Vagina (tissue), 2 donors: ENCODE data around the gene UBE2O. TPM values are rescaled to one million over a fixed set of nuclear protein-coding genes. Genes with fewer than 3 reads are reported as not detected.

Experiments used
- DNase-seq, 2 donors: peaks; one replicate each; pipeline ENCODE4 v3.0.0-alpha.2; 2017; ENCODE audit errors: extremely low spot score in 2 of 2
- H3K27ac ChIP-seq: fragments of 200-600 bp; sonication (generic); one replicate; pipeline ENCODE4 v1.5.1; 2019
- H3K27me3 ChIP-seq: fragments of 200-600 bp; sonication (generic); one replicate; pipeline ENCODE4 v1.5.1; 2019
- H3K36me3 ChIP-seq, 2 donors: fragments of 200-600 bp; sonication (generic); one replicate each; pipeline ENCODE4 v1.5.1; 2017 to 2019
- H3K4me1 ChIP-seq: fragments of 200-600 bp; sonication (generic); one replicate; pipeline ENCODE4 v1.5.1; 2019
- H3K4me3 ChIP-seq, 2 donors: fragments of 200-600 bp; sonication (generic); 1 replicate in 1 of 2; 2 replicates in 1 of 2; pipeline ENCODE4 v1.5.1; 2016 to 2019
- H3K9me3 ChIP-seq: fragments of 200-600 bp; sonication (generic); one replicate; pipeline ENCODE4 v1.5.1; 2019
- POLR2A ChIP-seq, 2 donors: fragments of 450-650 bp; IDR thresholded peaks; one replicate each; pipeline ENCODE4 v1.6.1; 2017; ENCODE audit warnings: antibody characterized with exemption in 2 of 2, mild to moderate bottlenecking in 2 of 2, moderate library complexity in 2 of 2
- POLR2AphosphoS5 ChIP-seq, 2 donors: sonication (generic); formaldehyde crosslinking; IDR thresholded peaks; one replicate each; pipeline ENCODE4 v1.9.0; 2017; ENCODE audit warnings: antibody characterized with exemption in 2 of 2, mild to moderate bottlenecking in 2 of 2, low read depth in 1 of 2; ENCODE audit not compliant: insufficient read depth in 1 of 2
- intact Hi-C: fragments of 100-400 bp; cut with DNase I; formaldehyde crosslinking; loops from one replicate; pipeline ENCODE4 v1.15.1; 2023
- total RNA-seq: library from RNA; depleted of rRNA; stranded (reverse); fragments of >200 nt; gene quantifications from one replicate; pipeline ENCODE4 v1.2.3, GENCODE V29; 2016
- TF ChIP-seq, protein P1 (sequence below), 3 experiments: fragments of 450-650 bp in 2 of 3; fragments of 200-600 bp in 1 of 3; sonication (generic) in 1 of 3; IDR thresholded peaks; one replicate each; pipeline ENCODE4 v1.5.1; 2017 to 2019; ENCODE audit warnings: antibody characterized with exemption in 3 of 3, mild to moderate bottlenecking in 2 of 3, moderate library complexity in 2 of 3

Gene UBE2O
- total RNA-seq, 1 donor from 2014 or later, result 29.7 TPM

DNA sequence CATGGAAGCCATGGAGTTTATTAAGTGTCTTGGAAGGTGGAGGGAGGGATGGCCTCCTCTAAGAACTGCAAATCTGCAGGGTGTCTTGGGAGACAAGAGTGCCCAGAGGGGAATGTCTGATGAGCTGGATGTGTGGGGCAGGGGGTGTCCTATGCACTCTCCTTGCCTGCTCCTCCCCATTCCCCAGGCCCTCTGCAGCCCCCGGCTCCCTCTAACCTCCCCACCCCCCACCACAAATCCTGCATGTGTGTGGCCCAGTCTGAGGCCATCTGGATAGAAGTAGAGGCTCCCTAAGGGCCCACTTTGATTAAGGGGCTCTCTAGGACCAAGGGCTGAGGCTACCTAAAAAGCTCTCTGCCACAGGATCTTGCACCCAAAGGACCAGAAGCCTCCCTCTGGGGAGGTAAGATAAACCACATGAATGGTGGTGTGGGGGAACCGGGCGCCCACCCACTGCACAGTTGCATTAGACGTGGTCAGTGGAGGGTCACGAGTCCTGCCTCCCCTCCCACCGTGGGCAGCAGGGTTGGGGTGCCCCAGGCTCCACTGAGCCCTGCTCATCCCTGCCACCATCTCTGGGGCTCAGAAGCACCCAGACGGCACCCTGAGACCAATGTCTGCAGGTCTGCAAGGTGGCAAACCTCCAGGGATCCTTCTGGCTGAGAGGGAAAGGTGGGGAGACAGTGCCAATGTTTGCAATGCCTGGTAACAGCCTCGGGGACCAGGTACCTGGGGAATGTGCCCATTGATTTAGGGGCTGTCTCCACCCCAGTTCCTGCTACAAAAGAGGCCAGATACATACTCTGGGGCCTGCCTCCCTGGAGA is 15.1 kb upstream of the UBE2O start:
- H3K9me3 ChIP-seq, result no peaks in the 10 kb centered on the region
- peaks cover 0 to 11% of the 10 kb centered on the region in 2 donors for H3K36me3 ChIP-seq
- H3K27me3 ChIP-seq, result no peaks in the 10 kb centered on the region
- no peaks in the 10 kb centered on the region for H3K4me1 ChIP-seq
- TF ChIP-seq POLR2AphosphoS5 (IDR thresholded peaks at IDR 0.05; ENCODE audit: insufficient read depth in 1 of 2, low read depth in 1 of 2) (no peak), POLR2A (IDR thresholded peaks at IDR 0.05) (no peak)
- no peak overlapping the region for H3K4me3 ChIP-seq
- H3K27ac ChIP-seq, result no peak overlapping the region
- intact Hi-C loops, result loop anchor here (10.0 kb wide), 1 partner anchor 77 kb away; the partner anchor contains the start of gene PRCD
- no peak for DNase-seq

DNA sequence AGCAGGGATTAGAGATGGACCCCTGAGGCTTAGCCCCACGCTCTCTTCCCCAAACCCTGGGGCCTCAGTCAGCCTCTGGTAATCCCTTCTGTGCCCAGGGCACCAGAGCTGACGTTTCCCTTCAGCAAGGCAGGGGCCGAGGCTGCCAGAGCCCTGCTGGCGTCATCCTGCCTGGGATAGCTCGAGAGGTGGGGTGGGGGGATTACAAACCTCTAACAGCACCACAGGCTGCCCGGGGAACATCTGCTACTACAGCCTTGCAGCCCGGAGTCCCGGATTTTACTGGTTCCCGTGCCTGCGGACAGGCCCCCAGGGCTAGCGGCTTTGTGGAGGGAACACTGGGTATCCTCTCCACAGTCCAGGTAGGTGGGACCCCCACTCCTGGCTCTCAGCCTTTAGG is 14.4 kb upstream of the UBE2O start, which contains the start of gene AANAT:
TSS of gene AANAT (plus strand) at position 238 of the 400 bp plus-strand sequence. CDS start 1,144 bp downstream, outside the sequence.
- TF ChIP-seq POLR2AphosphoS5 (IDR thresholded peaks at IDR 0.05; ENCODE audit: insufficient read depth in 1 of 2, low read depth in 1 of 2), result no peak
- TF ChIP-seq, protein P1, sequence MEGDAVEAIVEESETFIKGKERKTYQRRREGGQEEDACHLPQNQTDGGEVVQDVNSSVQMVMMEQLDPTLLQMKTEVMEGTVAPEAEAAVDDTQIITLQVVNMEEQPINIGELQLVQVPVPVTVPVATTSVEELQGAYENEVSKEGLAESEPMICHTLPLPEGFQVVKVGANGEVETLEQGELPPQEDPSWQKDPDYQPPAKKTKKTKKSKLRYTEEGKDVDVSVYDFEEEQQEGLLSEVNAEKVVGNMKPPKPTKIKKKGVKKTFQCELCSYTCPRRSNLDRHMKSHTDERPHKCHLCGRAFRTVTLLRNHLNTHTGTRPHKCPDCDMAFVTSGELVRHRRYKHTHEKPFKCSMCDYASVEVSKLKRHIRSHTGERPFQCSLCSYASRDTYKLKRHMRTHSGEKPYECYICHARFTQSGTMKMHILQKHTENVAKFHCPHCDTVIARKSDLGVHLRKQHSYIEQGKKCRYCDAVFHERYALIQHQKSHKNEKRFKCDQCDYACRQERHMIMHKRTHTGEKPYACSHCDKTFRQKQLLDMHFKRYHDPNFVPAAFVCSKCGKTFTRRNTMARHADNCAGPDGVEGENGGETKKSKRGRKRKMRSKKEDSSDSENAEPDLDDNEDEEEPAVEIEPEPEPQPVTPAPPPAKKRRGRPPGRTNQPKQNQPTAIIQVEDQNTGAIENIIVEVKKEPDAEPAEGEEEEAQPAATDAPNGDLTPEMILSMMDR (IDR thresholded peaks at IDR 0.05), result no peak
- H3K27me3 ChIP-seq, result no peaks in the 10 kb centered on the region
- peaks cover 0 to 6% of the 10 kb centered on the region in 2 donors for H3K36me3 ChIP-seq
- H3K4me1 ChIP-seq, result no peaks in the 10 kb centered on the region
- H3K4me3 ChIP-seq, result no peak within 1 kb of the TSS
- intact Hi-C loops, result loop anchor here (10.0 kb wide), 1 partner anchor 77 kb away; the partner anchor contains the start of gene PRCD
- no peak for DNase-seq
- H3K27ac ChIP-seq, result no peak within 1 kb of the TSS
- H3K9me3 ChIP-seq, result no peaks in the 10 kb centered on the region

DNA sequence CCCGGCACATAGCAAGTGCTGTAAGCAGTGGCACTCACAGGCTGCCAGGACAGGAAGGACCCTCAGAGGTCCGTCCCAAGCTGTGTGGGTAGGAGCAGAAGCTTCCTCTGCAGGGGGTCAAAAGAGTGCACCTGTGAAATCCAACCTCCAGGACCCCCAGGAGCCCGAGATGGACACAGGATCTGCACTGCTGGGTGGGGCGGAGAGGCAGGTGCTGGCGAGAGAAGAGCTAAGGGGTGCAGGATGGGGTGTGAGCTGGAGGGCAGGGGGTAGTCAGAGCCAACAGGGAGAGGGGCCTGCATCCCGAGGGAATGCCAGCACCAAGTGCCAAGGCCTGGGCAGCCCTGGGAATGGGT is 13.8 kb upstream of the UBE2O start:
- no peak overlapping the region for H3K27ac ChIP-seq
- intact Hi-C loops, result loop anchor here (10.0 kb wide), 1 partner anchor 78 kb away; the partner anchor contains the start of gene PRCD
- peaks cover 0 to under 1% of the 10 kb centered on the region in 2 donors for H3K36me3 ChIP-seq
- DNase-seq, result no peak
- no peak for TF ChIP-seq POLR2A (IDR thresholded peaks at IDR 0.05)
- TF ChIP-seq, protein P1 (IDR thresholded peaks at IDR 0.05), result no peak
- TF ChIP-seq POLR2AphosphoS5 (IDR thresholded peaks at IDR 0.05; ENCODE audit: insufficient read depth in 1 of 2, low read depth in 1 of 2), result no peak
- H3K4me1 ChIP-seq, result no peaks in the 10 kb centered on the region
- no peaks in the 10 kb centered on the region for H3K27me3 ChIP-seq
- no peak overlapping the region for H3K4me3 ChIP-seq
- H3K9me3 ChIP-seq, result no peaks in the 10 kb centered on the region

DNA sequence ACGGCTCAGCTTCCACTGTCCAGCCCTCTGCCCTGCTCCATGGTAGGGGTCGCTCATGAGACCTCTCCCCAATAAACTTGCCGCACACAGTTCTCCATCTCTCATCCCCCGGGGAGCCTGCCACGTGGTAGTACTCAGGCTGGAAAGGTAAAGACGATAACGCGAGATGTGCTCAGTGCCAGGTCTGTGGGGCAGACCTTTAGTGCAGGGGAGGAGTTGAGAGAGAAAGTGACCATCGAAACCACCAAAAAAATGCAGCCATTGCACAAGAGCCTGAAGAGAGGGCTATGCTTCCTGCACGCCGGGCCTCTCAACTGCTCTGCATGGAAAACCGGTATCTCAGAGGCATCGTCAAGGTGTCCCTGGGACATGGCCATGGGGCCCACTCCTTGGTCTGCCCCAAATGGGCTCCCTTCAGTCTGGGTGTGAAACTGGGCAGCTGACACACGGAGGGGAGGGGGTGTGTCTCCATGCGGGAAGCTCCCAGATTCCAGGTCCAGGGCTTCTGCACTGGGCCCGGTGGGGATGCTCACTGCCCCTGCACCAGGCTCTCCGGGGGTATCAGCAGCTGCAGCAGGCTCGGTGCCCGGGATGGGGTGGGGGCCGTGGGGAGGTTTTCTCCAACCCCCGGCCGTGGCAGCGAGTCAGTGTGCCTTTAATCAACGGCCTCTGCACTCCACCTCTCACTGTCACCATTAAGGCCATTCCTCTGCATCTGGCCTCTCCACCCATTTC is 9.8 kb upstream of the UBE2O start:
- Histone ChIP-seq H3K27me3 (no peaks in the 10 kb centered on the region), H3K36me3 (no peaks in the 10 kb centered on the region), H3K27ac (no peak overlapping the region), H3K4me1 (no peaks in the 10 kb centered on the region), H3K4me3 (no peak overlapping the region), H3K9me3 (no peaks in the 10 kb centered on the region)
- DNase-seq, result no peak
- TF ChIP-seq POLR2AphosphoS5 (IDR thresholded peaks at IDR 0.05; ENCODE audit: insufficient read depth in 1 of 2, low read depth in 1 of 2) (no peak), POLR2A (IDR thresholded peaks at IDR 0.05) (no peak)
- TF ChIP-seq, protein P1 (IDR thresholded peaks at IDR 0.05), result no peak
- intact Hi-C loops, result loop anchor here (10.0 kb wide), 1 partner anchor 82 kb away; the partner anchor contains the start of gene PRCD

DNA sequence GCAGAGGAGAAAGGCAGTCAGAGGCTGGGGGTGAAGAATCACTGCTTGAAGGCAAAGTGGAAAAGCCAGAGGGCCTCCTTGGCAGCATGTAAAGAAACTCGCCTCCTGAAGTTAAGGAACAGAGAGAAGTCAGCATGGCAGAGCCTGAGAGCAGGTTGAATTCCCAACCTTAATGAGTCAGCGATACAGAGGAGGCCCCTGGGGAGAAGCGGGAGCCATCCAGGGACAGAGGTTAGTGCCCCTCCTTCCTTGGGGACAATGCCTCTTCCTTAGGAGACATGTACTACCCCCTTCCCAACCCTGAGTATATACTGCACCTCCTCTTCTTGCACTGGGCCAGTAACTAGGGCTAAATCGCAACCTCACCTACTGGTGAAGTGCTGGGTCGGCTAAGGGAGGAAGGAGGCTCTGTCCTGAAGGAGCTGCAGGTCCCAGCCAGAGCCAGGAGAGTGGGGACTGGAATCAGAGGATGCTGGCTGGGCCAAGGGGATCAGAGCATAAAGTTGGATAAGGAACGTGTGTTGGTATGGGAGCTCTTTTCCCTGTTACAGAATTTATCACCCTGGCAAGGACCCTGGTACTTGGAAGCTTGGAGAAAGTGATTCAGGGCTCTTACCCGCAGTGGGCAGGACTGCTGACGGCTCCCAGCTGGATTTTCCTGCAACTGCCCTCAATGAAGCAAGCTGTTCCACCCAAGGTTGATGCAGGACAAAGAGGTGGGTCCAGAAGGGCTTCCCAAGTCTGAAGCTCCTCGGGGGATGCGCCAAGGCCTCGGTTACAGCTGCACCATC is 9.0 kb upstream of the UBE2O start:
- Histone ChIP-seq H3K4me1 (no peaks in the 10 kb centered on the region), H3K36me3 (no peaks in the 10 kb centered on the region), H3K9me3 (no peaks in the 10 kb centered on the region), H3K4me3 (no peak overlapping the region), H3K27me3 (no peaks in the 10 kb centered on the region), H3K27ac (no peak overlapping the region)
- DNase-seq, result no peak
- intact Hi-C loops, result loop anchor here (10.0 kb wide), 1 partner anchor 83 kb away; the partner anchor contains the start of gene PRCD
- TF ChIP-seq, protein P1 (IDR thresholded peaks at IDR 0.05), result no peak
- TF ChIP-seq POLR2AphosphoS5 (IDR thresholded peaks at IDR 0.05; ENCODE audit: insufficient read depth in 1 of 2, low read depth in 1 of 2), result no peak
- TF ChIP-seq POLR2A (IDR thresholded peaks at IDR 0.05), result no peak
